C4-2B (cell line): Measurements from ENCODE around the gene TECPR2.

Experiments
- H3K27ac ChIP-seq: fragments of 450-650 bp; 2 replicates; pipeline ENCODE4 v1.5.1; 2017
- ZFX ChIP-seq: fragments of 450-650 bp; IDR thresholded peaks from 2 replicates; pipeline ENCODE4 v1.6.1; 2017
- TF ChIP-seq, protein P1 (sequence below): fragments of 450-650 bp; conservative IDR thresholded peaks from 2 replicates; pipeline ENCODE4 v1.5.1; 2017; ENCODE audit warnings: mild to moderate bottlenecking

TECPR2 gene

DNA sequence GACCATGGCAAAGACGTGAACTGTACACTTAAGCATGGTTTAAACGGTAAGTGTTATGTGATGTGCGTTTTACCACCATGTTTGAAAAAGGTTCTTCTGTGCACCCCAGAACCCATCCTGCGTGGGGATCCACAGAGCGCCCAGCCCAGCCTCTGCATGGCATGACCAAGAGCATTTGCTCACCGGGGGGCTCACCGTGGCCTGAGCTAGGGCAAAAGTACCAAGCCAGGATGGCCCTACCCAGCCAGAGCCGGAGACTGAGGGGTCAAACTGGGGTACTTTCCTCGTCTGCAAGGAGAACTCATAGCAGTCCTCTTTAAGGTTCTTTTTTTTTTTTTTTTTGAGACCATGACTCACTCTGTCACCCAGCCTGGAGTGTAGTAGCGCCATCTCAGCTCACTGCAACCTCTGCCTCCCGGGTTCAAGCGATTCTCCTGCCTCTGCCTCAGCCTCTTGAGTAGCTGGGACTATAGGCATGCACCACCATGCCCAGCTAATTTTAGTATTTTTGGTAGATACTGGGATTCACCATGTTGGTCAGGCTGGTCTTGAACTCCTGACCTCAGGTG lies 163.3 kb downstream of the TECPR2 start:
- peak overlapping the region; percentile 51 for H3K27ac ChIP-seq
- TF ChIP-seq, protein P1, sequence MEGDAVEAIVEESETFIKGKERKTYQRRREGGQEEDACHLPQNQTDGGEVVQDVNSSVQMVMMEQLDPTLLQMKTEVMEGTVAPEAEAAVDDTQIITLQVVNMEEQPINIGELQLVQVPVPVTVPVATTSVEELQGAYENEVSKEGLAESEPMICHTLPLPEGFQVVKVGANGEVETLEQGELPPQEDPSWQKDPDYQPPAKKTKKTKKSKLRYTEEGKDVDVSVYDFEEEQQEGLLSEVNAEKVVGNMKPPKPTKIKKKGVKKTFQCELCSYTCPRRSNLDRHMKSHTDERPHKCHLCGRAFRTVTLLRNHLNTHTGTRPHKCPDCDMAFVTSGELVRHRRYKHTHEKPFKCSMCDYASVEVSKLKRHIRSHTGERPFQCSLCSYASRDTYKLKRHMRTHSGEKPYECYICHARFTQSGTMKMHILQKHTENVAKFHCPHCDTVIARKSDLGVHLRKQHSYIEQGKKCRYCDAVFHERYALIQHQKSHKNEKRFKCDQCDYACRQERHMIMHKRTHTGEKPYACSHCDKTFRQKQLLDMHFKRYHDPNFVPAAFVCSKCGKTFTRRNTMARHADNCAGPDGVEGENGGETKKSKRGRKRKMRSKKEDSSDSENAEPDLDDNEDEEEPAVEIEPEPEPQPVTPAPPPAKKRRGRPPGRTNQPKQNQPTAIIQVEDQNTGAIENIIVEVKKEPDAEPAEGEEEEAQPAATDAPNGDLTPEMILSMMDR, result no peak
- TF ChIP-seq ZFX, result no peak

- H3K27ac ChIP-seq, result no peak overlapping the region
- TF ChIP-seq ZFX, result no peak
- TF ChIP-seq, protein P1, result no peak
Measured at GRCh38 chr14:102528431-102529170, 165.9 kb downstream of the TECPR2 start.

GRCh38 chr14:102530828-102531478 lies 168.2 kb downstream of the TECPR2 start:
- no peak for TF ChIP-seq ZFX
- TF ChIP-seq, protein P1, result no peak
- H3K27ac ChIP-seq, result peak overlapping the region; percentile 26

DNA sequence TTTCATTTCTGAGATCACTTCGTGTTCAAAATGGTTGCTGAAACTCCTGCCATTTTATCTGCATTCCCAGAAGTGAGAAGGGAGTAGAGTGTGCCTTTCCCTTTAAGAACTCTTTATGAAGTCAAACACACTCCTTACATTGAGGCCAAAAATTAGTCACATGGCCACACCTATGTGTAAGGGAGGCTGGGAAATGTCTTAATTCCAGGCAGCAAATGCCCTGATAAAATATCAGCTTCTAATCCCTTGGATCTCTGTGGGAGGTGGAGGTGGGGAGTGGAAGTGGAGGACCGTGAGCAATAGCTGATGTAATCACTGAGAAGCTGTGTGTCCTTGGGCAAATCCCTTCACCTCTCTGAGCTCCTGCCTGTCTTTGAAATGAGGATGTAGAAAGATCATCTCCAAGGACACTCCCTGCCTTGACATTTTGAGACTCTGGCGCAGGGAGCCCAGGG lies 169.5 kb downstream of the TECPR2 start:
- H3K27ac ChIP-seq, result no peak overlapping the region
- TF ChIP-seq, protein P1, result no peak
- TF ChIP-seq ZFX, result no peak

DNA sequence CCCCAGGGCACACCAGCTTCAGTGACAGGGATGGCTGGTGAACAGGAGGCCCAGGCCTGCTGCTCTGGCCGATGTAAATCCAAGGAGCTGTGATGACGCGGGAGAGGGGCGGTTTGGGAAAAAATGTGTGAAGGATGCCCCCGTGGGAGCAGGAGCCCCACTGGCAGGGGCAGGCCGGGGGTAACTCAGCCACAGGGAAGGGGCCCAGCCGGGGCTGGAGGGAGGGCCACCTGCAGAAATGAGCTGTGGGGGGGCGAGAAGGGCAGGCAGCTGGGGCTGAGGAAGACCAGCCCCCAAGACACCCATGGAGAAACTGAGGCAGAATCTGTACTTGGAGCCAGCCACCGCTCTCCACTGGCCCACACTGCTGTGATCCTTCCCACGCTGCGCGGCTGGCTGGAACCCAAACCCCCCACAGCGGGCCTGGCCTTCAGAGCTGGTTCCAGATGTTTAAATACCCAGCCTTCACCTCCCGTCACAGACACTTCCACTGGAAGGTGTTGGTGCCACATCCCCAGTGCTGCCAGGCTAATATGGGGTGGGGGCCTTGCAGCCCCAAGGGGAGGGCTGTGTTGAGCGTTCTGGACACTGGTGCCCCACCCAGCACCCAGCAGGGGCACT lies 175.3 kb downstream of the TECPR2 start:
- TF ChIP-seq, protein P1, result no peak
- TF ChIP-seq ZFX, result no peak
- H3K27ac ChIP-seq, result no peak overlapping the region

GRCh38 chr14:102538602-102539543 lies 176.1 kb downstream of the TECPR2 start:
- TF ChIP-seq, protein P1, result no peak
- no peak for TF ChIP-seq ZFX

More at GRCh38 chr14:102538602-102539543, 176.1 kb downstream of the TECPR2 start:
- no peak overlapping the region for H3K27ac ChIP-seq
